NCI-H2107 treated with DMSO at 0.1 percent for 48 hours (cell line): ENCODE measurements around the gene GZMH.
"Not testable (repeated sequence)": the region's sequence is repeated elsewhere in the genome, so short reads cannot be mapped to it uniquely, and the experiment has no call there.

Experiments used
- DNase-seq: peaks from one replicate; lab custom pipeline; 2025; ENCODE audit not compliant: unreplicated experiment; lab: John Stamatoyannopoulos, UW

GZMH gene

GRCh38 chr14:24595073-24595808, 14.2 kb downstream of the GZMH start:
- DNase-seq = no peak

- DNase-seq = not testable (repeated sequence)
Observed at GRCh38 chr14:24591004-24591403, 18.5 kb downstream of the GZMH start.

- DNase-seq = not testable (repeated sequence)
Observed at GRCh38 chr14:24584402-24584801, 25.1 kb downstream of the GZMH start.

- no peak for DNase-seq
Observed at GRCh38 chr14:24578558-24578957, 30.9 kb downstream of the GZMH start.

GRCh38 chr14:24576771-24577170, 32.7 kb downstream of the GZMH start:
- no peak for DNase-seq

- no peak for DNase-seq
Observed at GRCh38 chr14:24576182-24576581, 33.3 kb downstream of the GZMH start, which contains the start of gene CTSG. Gene CTSG (minus strand): TSS chr14:24576250. CDS start chr14:24576223, 27 bp downstream.

- no peak for DNase-seq
Observed at GRCh38 chr14:24574206-24574774, 35.2 kb downstream of the GZMH start.

GRCh38 chr14:24566318-24566717, 43.2 kb downstream of the GZMH start:
- DNase-seq = no peak

- peak; percentile 28 for DNase-seq
Observed at GRCh38 chr14:24565766-24566165, 43.7 kb downstream of the GZMH start.

- no peak for DNase-seq
Observed at GRCh38 chr14:24563505-24563904, 46.0 kb downstream of the GZMH start.

GRCh38 chr14:24556756-24557155, 52.7 kb downstream of the GZMH start:
- DNase-seq = no peak
